Fibroblast of pulmonary artery (primary cell): ENCODE results near the gene RBSN.

Experiments
- DNase-seq: peaks from one replicate; pipeline ENCODE4 v3.0.0-alpha.2; 2010; ENCODE audit warnings: low read depth
- H3K4me3 ChIP-seq: replicated peaks from 2 replicates; pipeline ENCODE4 v1.5.1; 2011; ENCODE audit warnings: low read depth, mild to moderate bottlenecking, control low read depth, low read length, moderate library complexity
- CTCF ChIP-seq: IDR thresholded peaks from 2 replicates; pipeline ENCODE4 v1.5.1; 2011; ENCODE audit warnings: mild to moderate bottlenecking, control low read depth, low read length, inconsistent platforms; ENCODE audit errors: missing control alignments

RBSN gene

GRCh38 chr3:15065550-15066007, 33.4 kb downstream of the RBSN start:
- DNase-seq: no peak
- H3K4me3 ChIP-seq: peak overlapping the region; percentile 90
- no peak for TF ChIP-seq CTCF

- peak within 1 kb of the TSS; percentile 90 for H3K4me3 ChIP-seq
- TF ChIP-seq CTCF: no peak
- peak; percentile 93 for DNase-seq
These were observed 34.0 kb downstream of the RBSN start, which contains the start of gene MRPS25 for GRCh38 chr3:15064835-15065549. Gene MRPS25 (minus strand): TSS chr3:15065315. CDS start chr3:15065194, 121 bp downstream.

GRCh38 chr3:15064299-15064834, 34.6 kb downstream of the RBSN start:
- TF ChIP-seq CTCF: no peak
- H3K4me3 ChIP-seq: peak overlapping the region; percentile 90
- peak; percentile 32 for DNase-seq

GRCh38 chr3:15063656-15064286, 35.2 kb downstream of the RBSN start:
- no peak for DNase-seq
- TF ChIP-seq CTCF: no peak
- H3K4me3 ChIP-seq: peak overlapping the region; percentile 90

- DNase-seq: no peak
- TF ChIP-seq CTCF: no peak
- no peak overlapping the region for H3K4me3 ChIP-seq
These were observed 35.7 kb downstream of the RBSN start for GRCh38 chr3:15063238-15063637.

GRCh38 chr3:15060029-15060428, 38.9 kb downstream of the RBSN start:
- DNase-seq: no peak

More at GRCh38 chr3:15060029-15060428, 38.9 kb downstream of the RBSN start:
- H3K4me3 ChIP-seq: no peak overlapping the region
- TF ChIP-seq CTCF: no peak
